Endothelial cell of hepatic sinusoid (primary cell): ENCODE measurements around the gene BBS1.

Experiments
- in situ Hi-C: cut with HindIII; loops from 2 replicates; pipeline ENCODE4 v1.10.0; 2017; ENCODE audit warnings: low sequenced_read_pairs

Gene BBS1

DNA sequence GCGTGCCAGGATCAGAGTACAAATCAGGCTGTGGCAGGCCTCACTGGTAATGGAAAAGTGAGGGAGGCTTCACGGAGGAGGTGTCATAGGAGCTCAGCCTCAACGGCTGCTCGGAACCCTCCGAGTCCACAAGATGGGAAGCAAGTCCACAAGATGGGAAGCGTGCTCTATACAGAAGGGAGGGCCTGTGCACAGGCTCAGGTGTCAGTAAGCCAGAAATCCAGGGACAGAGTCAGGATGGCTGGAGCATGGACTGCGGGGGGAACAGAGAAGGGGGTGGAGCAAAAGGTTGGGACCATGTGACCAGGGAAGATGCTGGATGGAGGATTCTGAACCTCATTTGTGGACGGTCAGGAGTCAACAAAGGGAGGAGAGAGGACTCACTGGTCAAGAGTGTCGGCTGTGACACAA lies 33.6 kb upstream of the BBS1 start:
- in situ Hi-C loops: no loop called here

DNA sequence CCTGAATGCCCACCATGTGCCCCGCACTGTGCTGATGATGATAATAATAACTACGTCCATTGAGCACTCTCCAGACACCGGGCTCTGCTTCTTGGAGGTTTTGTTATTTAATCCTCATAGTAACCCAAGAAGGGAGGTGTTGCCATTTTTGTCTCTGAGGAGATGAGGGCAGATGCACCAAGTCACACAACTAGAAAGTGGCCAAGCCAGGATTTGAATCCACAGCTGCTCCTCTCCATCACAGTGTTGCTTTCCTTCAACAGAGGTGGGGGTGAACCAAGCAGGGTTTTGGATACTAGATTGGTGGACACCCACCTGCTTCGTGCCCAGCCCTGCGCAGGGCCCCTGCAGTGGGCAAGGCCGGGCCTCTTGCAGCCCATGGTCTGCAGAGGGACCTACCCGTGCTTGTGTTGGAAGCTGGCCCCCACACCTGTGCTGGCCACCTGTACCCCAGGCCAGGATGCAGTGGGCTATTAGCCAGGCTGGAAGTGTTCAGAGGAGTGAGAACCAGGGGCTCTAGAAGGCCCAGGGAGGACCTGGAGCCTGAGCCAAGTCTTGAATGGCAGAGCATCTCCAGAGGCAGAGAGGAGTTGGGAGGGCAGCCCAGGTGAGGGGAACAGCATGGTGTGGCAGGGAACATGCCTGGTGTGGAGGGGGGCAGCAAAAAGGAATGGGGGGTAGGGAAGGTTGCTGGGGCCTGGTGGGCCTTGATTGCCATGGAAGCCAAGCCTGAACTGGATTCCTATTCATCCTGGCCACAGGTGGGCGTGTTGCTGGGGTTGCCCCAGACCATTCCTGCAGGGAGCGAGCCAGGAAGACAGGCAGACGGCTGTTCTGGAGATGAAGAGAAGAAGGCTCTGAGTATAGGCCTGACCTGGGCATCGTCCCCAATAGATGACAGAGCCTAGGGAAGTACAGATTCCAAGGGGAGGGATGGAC lies 32.9 kb upstream of the BBS1 start:
- in situ Hi-C loops: no loop called here

DNA sequence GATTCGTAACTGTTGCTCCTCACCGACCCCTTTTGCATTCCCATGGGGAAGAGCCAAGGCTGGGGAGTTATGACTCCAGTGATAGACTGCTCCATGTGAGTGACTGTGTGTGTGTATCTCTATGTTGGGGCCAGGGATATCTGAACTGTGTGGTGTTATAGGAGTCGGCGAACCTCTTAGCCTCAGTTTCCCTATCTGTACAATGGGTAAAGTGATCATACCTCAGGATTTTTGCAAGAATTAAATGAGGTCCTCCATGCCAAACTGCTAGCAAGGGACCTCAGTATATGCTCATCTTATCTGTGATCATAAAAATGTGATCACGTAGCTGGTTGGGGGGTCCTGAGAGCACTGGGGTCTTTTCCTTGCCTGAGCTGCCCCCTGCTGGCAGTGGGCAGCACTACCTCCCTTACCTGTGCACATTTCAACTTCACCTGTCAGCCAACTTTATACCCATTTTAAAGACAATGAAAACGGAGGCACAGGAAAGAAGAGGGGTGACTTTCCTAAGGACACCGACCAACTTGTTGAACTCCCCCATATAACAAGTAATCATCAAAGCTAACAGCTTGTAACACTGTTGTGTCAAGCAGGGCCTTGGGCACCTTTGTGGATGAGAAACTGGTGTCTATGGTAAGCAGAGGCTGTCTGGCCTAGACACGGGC lies 31.6 kb upstream of the BBS1 start:
- in situ Hi-C loops: no loop called here

DNA sequence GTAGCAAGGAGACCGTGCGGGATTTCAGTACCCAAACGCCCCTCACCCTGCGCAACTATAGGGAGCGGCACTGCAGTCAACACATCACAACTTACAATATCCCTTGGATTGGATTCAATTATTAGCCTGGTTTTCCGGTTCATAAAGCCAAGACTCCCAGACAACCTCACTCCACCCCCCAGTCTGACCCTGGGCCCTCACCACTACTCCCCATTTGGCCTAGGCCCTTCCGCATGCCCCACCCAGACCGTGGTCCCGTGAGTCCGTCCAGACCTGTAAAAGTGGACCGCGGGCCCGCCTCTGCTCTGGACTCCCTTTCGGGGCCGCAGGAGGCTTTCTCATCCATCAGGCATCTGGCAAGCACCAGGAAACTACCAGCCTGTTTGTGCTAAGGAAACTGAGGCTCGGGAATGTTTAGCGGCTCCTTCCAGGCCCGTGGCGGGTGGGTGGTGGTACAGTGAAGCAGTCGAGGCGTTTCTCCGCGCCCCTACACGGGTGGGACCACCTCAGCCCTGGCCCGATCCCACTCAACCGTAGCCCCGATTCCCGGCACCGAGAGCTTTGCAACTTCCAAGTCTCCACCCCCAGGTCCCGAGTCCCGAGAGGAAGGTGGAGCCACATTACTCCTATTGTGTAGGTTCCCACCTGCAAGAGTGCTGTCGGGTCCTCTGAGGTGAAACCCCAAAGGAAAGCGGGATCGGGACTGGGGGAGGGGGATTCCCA lies 30.9 kb upstream of the BBS1 start:
- in situ Hi-C loops: no loop called here

DNA sequence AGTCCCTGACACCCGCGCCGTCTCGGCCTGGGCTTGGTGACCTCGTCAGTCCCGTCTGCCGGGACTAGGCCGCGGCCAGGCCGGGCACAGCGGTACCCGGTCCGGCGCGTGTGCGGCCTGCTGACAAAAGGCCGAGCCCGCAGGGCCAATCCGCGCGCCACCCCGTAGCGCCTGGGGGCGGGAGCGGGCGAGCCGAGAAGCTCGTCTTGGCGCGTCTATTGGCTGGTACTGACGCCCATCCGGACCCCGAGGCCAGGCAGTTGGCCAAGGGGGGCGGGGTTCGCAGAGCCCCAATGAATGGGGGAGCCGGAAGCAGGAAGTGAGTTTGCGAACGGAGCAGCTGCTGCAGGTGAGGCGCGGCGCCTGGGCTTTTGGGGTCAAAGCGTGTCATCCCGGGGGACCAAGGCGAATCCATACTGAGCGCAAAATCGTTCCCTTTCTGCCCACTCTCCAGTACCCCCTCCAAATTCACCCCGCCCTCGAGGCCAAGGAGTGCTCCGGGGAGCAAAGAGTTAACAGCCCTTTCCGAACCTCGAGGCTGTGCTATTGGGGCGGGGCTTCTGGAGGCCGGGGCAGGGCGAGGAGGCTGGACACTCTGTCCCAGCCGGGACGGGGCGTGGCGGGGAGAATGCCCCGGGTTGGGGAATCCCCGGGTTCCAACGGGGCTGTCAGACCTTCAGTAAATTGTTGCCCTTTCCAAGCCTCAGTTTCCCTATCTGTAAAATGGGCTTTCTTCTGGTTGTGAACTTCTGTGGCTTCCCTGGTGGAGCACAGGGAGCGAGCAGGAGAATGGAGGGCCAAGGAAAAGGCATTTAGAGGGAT lies 30.1 kb upstream of the BBS1 start, which contains the start of gene DPP3:
Gene DPP3 (plus strand): TSS at position 318 of the 822 bp plus-strand sequence. CDS start 1,767 bp downstream, outside the sequence.
- in situ Hi-C loops: no loop called here

DNA sequence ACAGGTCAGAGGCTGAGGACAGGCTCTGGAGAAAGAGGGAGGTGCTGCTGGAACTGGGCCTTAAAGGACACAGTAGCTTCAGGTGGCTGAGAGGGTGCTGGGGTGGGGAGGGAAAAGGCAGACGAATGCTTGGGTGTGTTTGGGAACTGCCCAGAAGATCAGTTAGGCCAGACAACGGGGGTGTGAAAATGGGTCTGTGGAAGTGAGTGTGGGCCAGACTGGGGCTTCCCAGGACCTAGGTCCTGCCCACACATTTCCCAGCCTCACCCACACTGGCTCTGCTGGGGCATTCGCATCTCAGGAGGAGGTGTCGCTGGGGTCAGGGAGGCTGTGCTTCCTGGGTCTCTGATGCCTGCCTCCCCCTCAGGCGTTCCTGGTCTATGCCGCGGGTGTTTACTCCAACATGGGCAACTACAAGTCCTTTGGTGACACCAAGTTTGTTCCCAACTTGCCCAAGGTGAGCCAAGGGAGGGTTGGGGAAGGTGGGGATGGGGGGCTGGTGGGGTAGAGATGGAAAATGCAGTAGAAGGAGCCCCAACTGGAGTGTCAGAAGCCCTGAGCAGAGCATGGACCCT lies 25.5 kb upstream of the BBS1 start:
- in situ Hi-C loops: no loop called here

DNA sequence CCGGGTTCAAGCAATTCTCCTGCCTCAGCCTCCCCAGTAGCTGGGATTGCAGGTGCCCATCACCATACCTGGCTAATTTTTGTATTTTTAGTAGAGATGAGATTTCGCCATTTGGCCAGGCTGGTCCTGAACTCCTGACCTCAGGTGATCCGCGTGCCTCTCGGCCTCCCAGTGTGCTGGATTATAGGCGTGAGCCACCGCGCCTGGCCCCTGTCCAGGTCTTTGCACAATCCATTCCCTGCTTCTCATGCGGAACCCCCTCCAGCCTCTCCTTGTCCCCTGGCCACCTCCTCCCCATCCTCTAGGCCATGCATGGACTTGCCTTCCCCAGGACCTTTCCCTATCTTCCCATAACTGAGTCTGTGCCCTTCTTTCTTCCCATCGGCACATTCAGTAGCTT lies 21.5 kb upstream of the BBS1 start:
- in situ Hi-C loops: no loop called here

DNA sequence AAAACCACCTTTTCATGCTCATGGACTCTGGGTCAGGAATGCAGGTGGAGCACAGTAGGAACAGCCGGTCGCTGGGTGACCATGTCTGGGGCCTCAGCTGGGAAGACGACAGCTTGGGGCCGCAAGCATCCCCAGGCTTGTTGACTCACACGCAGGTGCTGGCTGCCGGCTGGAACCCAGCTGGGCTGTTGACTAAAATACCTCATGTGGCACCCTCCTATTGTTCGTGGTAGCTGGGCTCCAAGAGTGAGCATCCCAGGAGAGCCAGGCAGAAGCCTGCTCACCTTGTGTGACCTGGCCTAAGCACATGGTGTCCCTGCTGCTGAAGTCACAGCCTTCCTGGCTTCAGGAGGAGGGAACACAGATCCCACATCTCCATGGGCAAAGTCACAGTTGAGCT lies 20.8 kb upstream of the BBS1 start:
- in situ Hi-C loops: loop anchor here (5.0 kb wide), 1 partner anchor 53 kb away; no protein-coding TSS in a partner anchor

DNA sequence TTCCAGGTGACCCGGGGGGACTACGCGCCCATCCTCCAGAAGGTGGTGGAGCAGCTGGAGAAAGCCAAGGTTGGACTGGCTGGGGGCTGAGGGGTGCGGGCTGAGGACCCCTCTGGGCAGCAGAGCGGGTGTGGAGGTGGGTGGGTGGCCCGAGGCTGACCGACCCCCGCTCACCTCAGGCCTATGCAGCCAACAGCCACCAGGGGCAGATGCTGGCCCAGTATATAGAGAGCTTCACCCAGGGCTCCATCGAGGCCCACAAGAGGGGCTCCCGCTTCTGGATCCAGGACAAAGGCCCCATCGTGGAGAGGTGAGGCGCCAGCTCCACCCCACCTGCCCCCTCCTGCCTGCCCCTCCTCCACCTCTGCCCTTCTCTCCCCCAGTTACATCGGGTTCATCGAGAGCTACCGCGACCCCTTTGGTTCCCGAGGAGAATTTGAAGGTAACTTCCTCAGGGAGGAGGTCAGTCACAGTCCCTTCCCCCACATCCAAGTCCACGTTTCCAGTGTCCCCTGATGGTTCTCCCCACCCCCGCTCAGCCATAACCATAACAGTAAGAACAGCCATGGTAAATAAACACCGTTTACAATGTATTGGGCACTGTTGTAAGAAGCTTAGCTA lies 19.0 kb upstream of the BBS1 start:
- in situ Hi-C loops: loop anchor here (5.0 kb wide), 1 partner anchor 51 kb away; no protein-coding TSS in a partner anchor

DNA sequence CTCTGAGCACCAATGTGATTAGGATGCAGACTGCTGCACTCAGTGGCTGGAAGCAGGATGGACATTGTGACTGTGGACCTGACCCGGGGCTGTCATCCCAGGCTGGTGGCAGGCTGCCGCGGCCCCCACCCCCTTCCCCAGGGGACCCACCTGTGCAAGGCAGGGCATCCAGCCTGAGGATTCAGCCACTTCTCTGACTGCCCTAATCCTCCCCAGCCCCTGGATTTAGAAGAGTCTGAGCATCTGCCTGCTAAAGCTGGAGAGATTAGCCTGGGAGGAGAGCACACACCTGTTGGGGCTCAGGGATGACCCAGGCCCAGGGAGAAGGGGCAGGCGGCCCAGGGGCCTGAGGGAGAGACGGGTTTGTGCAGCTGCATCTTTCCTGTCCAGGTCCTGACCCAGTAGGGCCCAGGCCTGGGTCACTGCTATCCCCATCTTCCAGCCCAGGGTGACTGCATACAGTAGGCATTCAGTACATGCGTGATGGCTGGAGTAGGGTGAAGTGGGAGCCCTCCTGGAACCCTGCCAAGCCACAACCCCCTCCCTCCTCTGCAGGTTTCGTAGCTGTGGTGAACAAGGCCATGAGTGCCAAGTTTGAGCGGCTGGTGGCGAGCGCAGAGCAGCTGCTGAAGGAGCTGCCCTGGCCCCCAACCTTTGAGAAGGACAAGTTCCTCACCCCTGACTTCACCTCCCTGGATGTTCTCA lies 18.1 kb upstream of the BBS1 start:
- in situ Hi-C loops: loop anchor here (5.0 kb wide), 1 partner anchor 50 kb away; no protein-coding TSS in a partner anchor

DNA sequence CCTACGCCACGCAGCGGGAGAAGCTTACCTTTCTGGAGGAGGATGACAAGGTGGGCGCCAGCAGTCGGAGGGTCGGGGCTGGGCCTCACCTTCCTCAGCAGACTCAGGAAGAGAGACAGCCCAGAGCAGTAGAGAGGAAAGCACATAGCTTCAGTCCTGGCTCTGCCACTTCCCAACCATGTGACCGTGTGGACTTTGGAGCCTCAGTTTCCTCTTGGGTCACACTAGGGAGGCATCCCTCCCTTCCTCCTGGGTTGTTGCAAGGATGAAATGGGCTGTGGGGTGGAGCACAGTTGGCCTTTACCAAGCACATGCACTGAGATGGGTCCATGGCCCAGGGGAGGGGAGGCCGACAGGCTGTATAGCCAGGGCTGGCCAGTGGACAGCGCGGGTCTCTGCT lies 17.3 kb upstream of the BBS1 start:
- in situ Hi-C loops: loop anchor here (5.0 kb wide), 1 partner anchor 49 kb away; no protein-coding TSS in a partner anchor

DNA sequence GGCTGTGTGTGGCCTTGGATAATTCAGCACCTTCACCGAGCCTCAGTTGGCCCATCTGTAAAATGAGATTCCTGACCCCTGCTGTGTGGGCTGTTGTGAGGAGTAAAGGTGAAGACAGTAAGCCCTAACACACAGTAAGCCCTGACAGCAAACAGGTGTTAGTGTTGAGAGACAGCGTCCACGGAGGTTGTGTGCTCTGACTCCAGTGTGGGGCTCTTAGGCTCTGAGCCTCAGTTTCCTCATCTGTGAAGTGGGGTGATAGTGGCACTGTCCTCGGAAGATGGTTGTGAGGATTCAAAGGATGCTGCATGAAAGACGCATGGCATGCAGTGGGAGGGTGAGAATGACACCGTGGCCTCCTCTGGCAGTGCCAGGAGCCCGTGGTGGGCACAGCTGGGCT lies 16.0 kb upstream of the BBS1 start:
- in situ Hi-C loops: loop anchor here (5.0 kb wide), 1 partner anchor 48 kb away; no protein-coding TSS in a partner anchor

DNA sequence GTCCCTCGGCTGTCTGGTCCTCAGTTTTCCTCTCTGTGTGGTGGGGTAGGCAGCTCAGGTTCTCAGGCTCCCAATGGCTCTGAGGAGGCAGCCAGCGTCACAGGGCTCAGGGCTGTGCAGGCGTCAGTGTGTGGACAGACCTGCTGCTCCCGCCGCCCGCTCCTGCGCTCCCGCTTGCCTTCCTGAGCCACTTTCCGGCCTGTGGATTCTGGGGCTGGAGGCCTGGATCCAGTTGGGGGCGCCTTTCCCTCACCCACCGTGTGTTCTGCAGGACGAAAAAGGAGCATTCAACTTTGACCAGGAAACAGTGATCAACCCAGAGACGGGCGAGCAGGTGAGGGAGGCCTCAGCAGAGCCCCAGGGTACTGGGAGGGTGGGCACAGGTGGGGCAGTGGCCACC lies 15.5 kb upstream of the BBS1 start:
- in situ Hi-C loops: loop anchor here (5.0 kb wide), 1 partner anchor 47 kb away; no protein-coding TSS in a partner anchor

DNA sequence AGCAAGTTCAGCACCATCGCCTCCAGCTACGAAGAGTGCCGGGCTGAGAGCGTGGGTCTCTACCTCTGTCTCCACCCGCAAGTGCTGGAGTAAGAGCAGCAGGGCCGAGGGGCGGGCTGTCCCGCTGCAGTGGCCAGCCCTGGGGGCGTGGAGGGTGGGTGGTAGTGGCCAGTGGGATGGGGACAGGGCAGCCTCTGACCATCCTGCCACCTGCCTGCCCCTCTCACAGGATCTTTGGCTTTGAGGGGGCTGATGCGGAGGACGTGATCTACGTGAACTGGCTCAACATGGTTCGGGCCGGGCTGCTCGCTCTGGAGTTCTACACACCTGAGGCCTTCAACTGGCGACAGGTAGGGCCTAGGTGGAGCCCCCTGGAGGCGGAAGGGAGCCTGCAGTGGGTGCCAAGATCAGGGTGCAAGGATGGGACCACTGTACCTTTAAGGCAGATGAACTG lies 15.0 kb upstream of the BBS1 start:
- in situ Hi-C loops: no loop called here

DNA sequence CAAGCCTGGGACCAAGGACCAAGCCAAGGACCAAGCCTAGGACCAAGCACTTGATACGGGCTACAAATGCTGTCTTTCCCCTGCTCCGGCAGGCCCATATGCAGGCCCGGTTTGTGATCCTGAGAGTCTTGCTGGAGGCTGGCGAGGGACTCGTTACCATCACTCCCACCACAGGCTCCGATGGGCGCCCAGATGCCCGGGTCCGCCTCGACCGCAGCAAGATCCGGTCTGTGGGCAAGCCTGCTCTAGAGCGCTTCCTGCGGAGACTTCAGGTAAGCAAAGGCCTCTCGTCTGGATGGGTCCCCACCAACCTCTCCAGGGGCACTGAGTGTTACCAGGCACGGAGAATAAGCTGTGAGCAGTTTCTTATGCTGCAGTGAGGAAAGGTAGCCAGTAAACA lies 13.2 kb upstream of the BBS1 start:
- in situ Hi-C loops: no loop called here

DNA sequence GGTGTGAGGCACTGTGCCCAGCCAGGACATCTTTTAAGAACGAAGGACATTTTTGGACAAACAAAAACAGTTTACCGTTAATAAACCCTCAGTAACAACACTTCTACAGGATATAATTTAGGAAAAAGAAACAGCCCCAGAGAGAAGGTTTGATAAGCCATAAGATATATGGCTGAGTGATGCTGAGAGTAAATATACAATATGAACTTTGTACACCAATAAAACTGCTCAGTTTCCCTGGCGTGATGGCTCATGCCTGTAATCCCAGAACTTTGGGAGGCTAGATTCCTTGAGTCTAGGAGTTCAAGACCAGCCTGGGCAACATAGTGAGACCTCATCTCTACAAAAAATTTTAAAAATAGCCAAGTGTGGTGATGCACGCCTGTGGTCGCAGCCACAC lies 11.9 kb upstream of the BBS1 start:
- in situ Hi-C loops: no loop called here

DNA sequence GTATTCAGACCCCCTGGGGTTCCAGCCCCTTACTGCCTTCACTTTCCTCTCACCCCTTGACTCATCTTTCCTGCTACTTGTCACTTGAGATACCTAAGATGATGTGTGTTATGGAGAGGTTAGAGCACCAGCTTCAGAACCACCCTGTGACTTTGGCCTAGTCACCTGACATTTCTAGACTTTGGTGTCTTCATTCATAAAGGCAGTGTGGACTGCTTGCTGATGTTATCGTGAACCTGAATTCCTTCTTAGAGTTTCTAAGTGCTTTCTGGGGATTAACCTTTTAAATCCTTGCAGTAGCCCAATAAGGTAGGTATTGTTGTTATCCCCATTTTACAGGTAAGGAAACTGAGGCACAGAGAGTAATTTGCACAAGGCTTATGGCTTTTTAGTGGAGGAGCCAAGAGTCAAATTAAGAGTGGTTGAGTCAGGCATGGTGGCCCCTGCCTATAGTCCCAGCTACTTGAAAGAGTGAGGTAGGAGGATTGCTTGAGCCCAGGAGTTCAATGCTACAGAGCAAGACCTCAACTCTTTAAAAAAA lies 5.1 kb upstream of the BBS1 start:
- in situ Hi-C loops: no loop called here

DNA sequence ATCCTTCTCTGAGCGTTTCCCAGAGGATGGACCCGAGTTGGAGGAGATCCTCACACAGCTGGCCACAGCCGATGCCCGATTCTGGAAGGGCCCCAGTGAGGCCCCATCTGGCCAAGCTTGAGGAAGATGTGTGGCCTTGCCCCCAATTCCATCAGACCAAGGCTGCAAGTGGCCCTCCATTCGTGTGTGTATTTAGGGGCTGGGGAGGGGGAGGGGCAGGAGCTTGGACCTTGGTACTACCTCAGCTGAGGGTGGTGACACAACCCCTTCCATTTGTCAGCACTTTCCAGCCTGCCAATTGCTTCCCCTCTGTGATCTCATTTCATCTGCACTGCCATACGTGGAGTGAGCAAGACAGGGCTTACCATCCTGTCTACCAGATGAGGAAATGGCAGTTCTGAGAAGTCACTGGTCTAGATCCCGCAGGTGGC lies 1.3 kb upstream of the BBS1 start:
- in situ Hi-C loops: no loop called here
